ENCODE results near the gene RNU1-2. TPM values are rescaled to one million over a fixed set of nuclear protein-coding genes. Genes with fewer than 3 reads are reported as not detected.
"Not testable (repeated sequence)": the region's sequence is repeated elsewhere in the genome, so short reads cannot be mapped to it uniquely, and the experiment has no call there.

The RNU1-2 gene
- polyA plus RNA-seq, 1 donor: 3.2 TPM

- not testable (repeated sequence) for H3K4me1 ChIP-seq (ENCODE audit: control insufficient read depth, insufficient read depth, low read length); H3K4me3 ChIP-seq (ENCODE audit: low read length); H3K27ac ChIP-seq (ENCODE audit: low read length)
Observed at GRCh38 chr1:16912742-16913141, 17.0 kb downstream of the RNU1-2 start.

GRCh38 chr1:16913181-16913832 is 17.5 kb downstream of the RNU1-2 start:
- Histone ChIP-seq H3K36me3 (ENCODE audit: control insufficient read depth, insufficient read depth, low read length) (no peaks in the 10 kb centered on the region), H3K27me3 (ENCODE audit: control insufficient read depth, insufficient read depth, low read length) (no peaks in the 10 kb centered on the region), H3K27ac (ENCODE audit: low read length) (peak overlapping the region; percentile 60), H3K4me1 (ENCODE audit: control insufficient read depth, insufficient read depth, low read length) (peaks cover 7% of the 10 kb centered on the region), H3K9me3 (ENCODE audit: control insufficient read depth, low read depth, low read length) (no peaks in the 10 kb centered on the region), H3K4me3 (ENCODE audit: low read length) (peak overlapping the region; percentile 69)
- DNase-seq: no peak
- 65% methylated on average over 8 of the region's 36 CpGs for WGBS (ENCODE audit: insufficient coverage, low lambda C conversion rate)

More at GRCh38 chr1:16912742-16913141, 17.0 kb downstream of the RNU1-2 start:
- H3K27me3 ChIP-seq (ENCODE audit: control insufficient read depth, insufficient read depth, low read length); H3K9me3 ChIP-seq (ENCODE audit: control insufficient read depth, low read depth, low read length); H3K36me3 ChIP-seq (ENCODE audit: control insufficient read depth, insufficient read depth, low read length); DNase-seq: not testable (repeated sequence)
- WGBS (ENCODE audit: insufficient coverage, low lambda C conversion rate): no CpG with 5 or more reads among the region's 8 CpGs

GRCh38 chr1:16913833-16914662 is 18.3 kb downstream of the RNU1-2 start:
- Histone ChIP-seq H3K9me3 (ENCODE audit: control insufficient read depth, low read depth, low read length) (no peaks in the 10 kb centered on the region), H3K4me3 (ENCODE audit: low read length) (peak overlapping the region; percentile 69), H3K4me1 (ENCODE audit: control insufficient read depth, insufficient read depth, low read length) (peaks cover 7% of the 10 kb centered on the region), H3K27ac (ENCODE audit: low read length) (peak overlapping the region; percentile 60), H3K27me3 (ENCODE audit: control insufficient read depth, insufficient read depth, low read length) (no peaks in the 10 kb centered on the region), H3K36me3 (ENCODE audit: control insufficient read depth, insufficient read depth, low read length) (no peaks in the 10 kb centered on the region)
- DNase-seq: peak; percentile 99
- no CpG with 5 or more reads among the region's 109 CpGs for WGBS (ENCODE audit: insufficient coverage, low lambda C conversion rate)

GRCh38 chr1:16914928-16915626 is 19.3 kb downstream of the RNU1-2 start:
- not testable (repeated sequence) for DNase-seq; H3K27ac ChIP-seq (ENCODE audit: low read length); H3K27me3 ChIP-seq (ENCODE audit: control insufficient read depth, insufficient read depth, low read length); H3K4me1 ChIP-seq (ENCODE audit: control insufficient read depth, insufficient read depth, low read length); H3K36me3 ChIP-seq (ENCODE audit: control insufficient read depth, insufficient read depth, low read length); H3K9me3 ChIP-seq (ENCODE audit: control insufficient read depth, low read depth, low read length); H3K4me3 ChIP-seq (ENCODE audit: low read length)
- WGBS (ENCODE audit: insufficient coverage, low lambda C conversion rate): 73% methylated on average over 3 of the region's 15 CpGs

GRCh38 chr1:16915627-16915973 is 19.8 kb downstream of the RNU1-2 start:
- H3K27ac ChIP-seq (ENCODE audit: low read length): no peak overlapping the region
- DNase-seq: no peak
- H3K9me3 ChIP-seq (ENCODE audit: control insufficient read depth, low read depth, low read length): no peaks in the 10 kb centered on the region
- no peaks in the 10 kb centered on the region for H3K27me3 ChIP-seq (ENCODE audit: control insufficient read depth, insufficient read depth, low read length)
- H3K36me3 ChIP-seq (ENCODE audit: control insufficient read depth, insufficient read depth, low read length): no peaks in the 10 kb centered on the region
- H3K4me1 ChIP-seq (ENCODE audit: control insufficient read depth, insufficient read depth, low read length): peaks cover 7% of the 10 kb centered on the region
- WGBS (ENCODE audit: insufficient coverage, low lambda C conversion rate): no CpG with 5 or more reads among the region's 4 CpGs
- no peak overlapping the region for H3K4me3 ChIP-seq (ENCODE audit: low read length)

GRCh38 chr1:16916036-16916880 is 20.5 kb downstream of the RNU1-2 start:
- WGBS (ENCODE audit: insufficient coverage, low lambda C conversion rate): no CpG with 5 or more reads among the region's 10 CpGs
- peaks cover 11% of the 10 kb centered on the region for H3K4me1 ChIP-seq (ENCODE audit: control insufficient read depth, insufficient read depth, low read length)
- not testable (repeated sequence) for H3K9me3 ChIP-seq (ENCODE audit: control insufficient read depth, low read depth, low read length); H3K36me3 ChIP-seq (ENCODE audit: control insufficient read depth, insufficient read depth, low read length); DNase-seq; H3K27ac ChIP-seq (ENCODE audit: low read length); H3K4me3 ChIP-seq (ENCODE audit: low read length); H3K27me3 ChIP-seq (ENCODE audit: control insufficient read depth, insufficient read depth, low read length)

- H3K36me3 ChIP-seq (ENCODE audit: control insufficient read depth, insufficient read depth, low read length): no peaks in the 10 kb centered on the region
- no peaks in the 10 kb centered on the region for H3K9me3 ChIP-seq (ENCODE audit: control insufficient read depth, low read depth, low read length)
- H3K27ac ChIP-seq (ENCODE audit: low read length): no peak overlapping the region
- no peaks in the 10 kb centered on the region for H3K27me3 ChIP-seq (ENCODE audit: control insufficient read depth, insufficient read depth, low read length)
- peaks cover 14% of the 10 kb centered on the region for H3K4me1 ChIP-seq (ENCODE audit: control insufficient read depth, insufficient read depth, low read length)
- H3K4me3 ChIP-seq (ENCODE audit: low read length): no peak overlapping the region
- DNase-seq: no peak
- WGBS (ENCODE audit: insufficient coverage, low lambda C conversion rate): 60% methylated on average over 1 of the region's 3 CpGs
Observed at GRCh38 chr1:16918371-16918770, 22.6 kb downstream of the RNU1-2 start.

GRCh38 chr1:16918936-16919665 is 23.3 kb downstream of the RNU1-2 start:
- no CpG with 5 or more reads among the region's 15 CpGs for WGBS (ENCODE audit: insufficient coverage, low lambda C conversion rate)
- DNase-seq; H3K27me3 ChIP-seq (ENCODE audit: control insufficient read depth, insufficient read depth, low read length): not testable (repeated sequence)

GRCh38 chr1:16920951-16921350 is 25.2 kb downstream of the RNU1-2 start:
- no peaks in the 10 kb centered on the region for H3K9me3 ChIP-seq (ENCODE audit: control insufficient read depth, low read depth, low read length)
- peaks cover 11% of the 10 kb centered on the region for H3K4me1 ChIP-seq (ENCODE audit: control insufficient read depth, insufficient read depth, low read length)
- H3K36me3 ChIP-seq (ENCODE audit: control insufficient read depth, insufficient read depth, low read length): no peaks in the 10 kb centered on the region
- DNase-seq: no peak
- H3K27me3 ChIP-seq (ENCODE audit: control insufficient read depth, insufficient read depth, low read length): no peaks in the 10 kb centered on the region
- WGBS (ENCODE audit: insufficient coverage, low lambda C conversion rate): no CpG with 5 or more reads among the region's 10 CpGs
- H3K27ac ChIP-seq (ENCODE audit: low read length): no peak overlapping the region
- no peak overlapping the region for H3K4me3 ChIP-seq (ENCODE audit: low read length)

More at GRCh38 chr1:16918936-16919665, 23.3 kb downstream of the RNU1-2 start:
- not testable (repeated sequence) for H3K27ac ChIP-seq (ENCODE audit: low read length); H3K4me3 ChIP-seq (ENCODE audit: low read length); H3K36me3 ChIP-seq (ENCODE audit: control insufficient read depth, insufficient read depth, low read length); H3K9me3 ChIP-seq (ENCODE audit: control insufficient read depth, low read depth, low read length)
- H3K4me1 ChIP-seq (ENCODE audit: control insufficient read depth, insufficient read depth, low read length): peaks cover 11% of the 10 kb centered on the region

All from large intestine (tissue), 3 donors.